Prostate gland (tissue), 2 donors: ENCODE results near the gene PTPRT. TPM values are rescaled to one million over a fixed set of nuclear protein-coding genes. Genes with fewer than 3 reads are reported as not detected.

ENCODE experiments used
- DNase-seq: peaks from one replicate; pipeline ENCODE4 v3.0.0-alpha.2; 2019; ENCODE audit warnings: low spot score
- H3K27ac ChIP-seq, 2 donors: fragments of 200-600 bp; sonication (generic); 2 replicates each; pipeline ENCODE4 v1.5.1; 2017 to 2019
- H3K27me3 ChIP-seq: fragments of 200-600 bp; sonication (generic); replicated peaks from 2 replicates; pipeline ENCODE4 v1.5.1; 2019; ENCODE audit not compliant: insufficient read depth
- H3K36me3 ChIP-seq, 2 donors: fragments of 200-600 bp; sonication (generic); 1 replicate in 1 of 2; 2 replicates in 1 of 2; pipeline versions ENCODE4 v1.5.1 to v1.8.1; 2017 to 2019
- H3K4me1 ChIP-seq: fragments of 200-600 bp; sonication (generic); replicated peaks from 2 replicates; pipeline ENCODE4 v1.5.1; 2019
- H3K4me3 ChIP-seq, 2 donors: fragments of 200-600 bp; sonication (generic); 2 replicates each; pipeline ENCODE4 v1.5.1; 2017 to 2019
- H3K9me3 ChIP-seq: fragments of 200-600 bp; sonication (generic); 2 replicates; pipeline ENCODE4 v1.5.1; 2017
- POLR2A ChIP-seq: fragments of 450-650 bp; IDR thresholded peaks from one replicate; pipeline ENCODE4 v1.6.1; 2016; ENCODE audit warnings: antibody characterized with exemption, mild to moderate bottlenecking
- POLR2AphosphoS5 ChIP-seq: sonication (generic); formaldehyde crosslinking; IDR thresholded peaks from one replicate; pipeline ENCODE4 v1.6.1; 2017; ENCODE audit warnings: antibody characterized with exemption
- WGBS: methylation state at CpG from one replicate; pipeline ENCODE4 v1.1.5; 2018; 5-methylcytosine and 5-hydroxymethylcytosine counted together
- intact Hi-C: fragments of 100-400 bp; cut with DNase I; formaldehyde crosslinking; loops from one replicate; pipeline ENCODE4 v1.14.2; 2022
- total RNA-seq, 2 donors: library from RNA; depleted of rRNA; stranded (reverse); fragments of >200 nt; gene quantifications; one replicate each; pipeline ENCODE4 v1.1.0, GENCODE V29; 2016
- TF ChIP-seq, protein P1 (sequence below), 4 experiments: fragments of 200-600 bp in 2 of 4; fragments of 450-650 bp in 2 of 4; sonication (generic) in 2 of 4; IDR thresholded peaks; 1 replicate in 3 of 4; 2 replicates in 1 of 4; pipeline ENCODE4 v1.5.1; 2016 to 2019; ENCODE audit warnings: antibody characterized with exemption in 4 of 4, mild to moderate bottlenecking in 2 of 4, moderate library complexity in 2 of 4

The PTPRT gene
- total RNA-seq, 2 donors from 2014 or later: 1.5 to 3.5 TPM

DNA sequence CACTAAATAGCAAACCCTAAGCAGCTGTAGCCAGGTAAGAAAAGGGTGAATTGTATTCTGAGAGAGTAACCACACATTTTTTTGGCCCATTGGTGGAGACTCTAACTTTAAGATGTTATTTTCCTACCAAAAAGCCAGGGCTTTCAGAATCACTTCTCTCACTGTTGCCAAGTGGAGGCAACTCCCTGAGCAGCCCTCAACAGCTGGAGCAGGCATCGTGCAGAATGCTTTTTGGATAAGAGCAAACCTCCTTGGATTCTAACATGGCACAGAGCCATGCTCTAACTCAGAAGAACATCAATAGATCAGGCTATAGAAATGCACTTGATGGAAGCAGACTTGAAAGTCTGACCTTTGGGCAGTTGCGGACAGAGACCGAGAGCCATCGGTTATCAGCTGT, 849.3 kb downstream of the PTPRT start:
- H3K36me3 ChIP-seq: no peaks in the 10 kb centered on the region
- no peak for TF ChIP-seq POLR2A
- TF ChIP-seq, protein P1, sequence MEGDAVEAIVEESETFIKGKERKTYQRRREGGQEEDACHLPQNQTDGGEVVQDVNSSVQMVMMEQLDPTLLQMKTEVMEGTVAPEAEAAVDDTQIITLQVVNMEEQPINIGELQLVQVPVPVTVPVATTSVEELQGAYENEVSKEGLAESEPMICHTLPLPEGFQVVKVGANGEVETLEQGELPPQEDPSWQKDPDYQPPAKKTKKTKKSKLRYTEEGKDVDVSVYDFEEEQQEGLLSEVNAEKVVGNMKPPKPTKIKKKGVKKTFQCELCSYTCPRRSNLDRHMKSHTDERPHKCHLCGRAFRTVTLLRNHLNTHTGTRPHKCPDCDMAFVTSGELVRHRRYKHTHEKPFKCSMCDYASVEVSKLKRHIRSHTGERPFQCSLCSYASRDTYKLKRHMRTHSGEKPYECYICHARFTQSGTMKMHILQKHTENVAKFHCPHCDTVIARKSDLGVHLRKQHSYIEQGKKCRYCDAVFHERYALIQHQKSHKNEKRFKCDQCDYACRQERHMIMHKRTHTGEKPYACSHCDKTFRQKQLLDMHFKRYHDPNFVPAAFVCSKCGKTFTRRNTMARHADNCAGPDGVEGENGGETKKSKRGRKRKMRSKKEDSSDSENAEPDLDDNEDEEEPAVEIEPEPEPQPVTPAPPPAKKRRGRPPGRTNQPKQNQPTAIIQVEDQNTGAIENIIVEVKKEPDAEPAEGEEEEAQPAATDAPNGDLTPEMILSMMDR (IDR thresholded peaks at IDR 0.05): no peak
- TF ChIP-seq POLR2AphosphoS5: no peak
- no peaks in the 10 kb centered on the region for H3K9me3 ChIP-seq
- H3K27ac ChIP-seq: no peak overlapping the region
- intact Hi-C loops: no loop called here
- H3K4me3 ChIP-seq: no peak overlapping the region
- DNase-seq: no peak
- H3K27me3 ChIP-seq: no peaks in the 10 kb centered on the region
- WGBS: 75% methylated on average over 4 of the region's 4 CpGs
- no peaks in the 10 kb centered on the region for H3K4me1 ChIP-seq

DNA sequence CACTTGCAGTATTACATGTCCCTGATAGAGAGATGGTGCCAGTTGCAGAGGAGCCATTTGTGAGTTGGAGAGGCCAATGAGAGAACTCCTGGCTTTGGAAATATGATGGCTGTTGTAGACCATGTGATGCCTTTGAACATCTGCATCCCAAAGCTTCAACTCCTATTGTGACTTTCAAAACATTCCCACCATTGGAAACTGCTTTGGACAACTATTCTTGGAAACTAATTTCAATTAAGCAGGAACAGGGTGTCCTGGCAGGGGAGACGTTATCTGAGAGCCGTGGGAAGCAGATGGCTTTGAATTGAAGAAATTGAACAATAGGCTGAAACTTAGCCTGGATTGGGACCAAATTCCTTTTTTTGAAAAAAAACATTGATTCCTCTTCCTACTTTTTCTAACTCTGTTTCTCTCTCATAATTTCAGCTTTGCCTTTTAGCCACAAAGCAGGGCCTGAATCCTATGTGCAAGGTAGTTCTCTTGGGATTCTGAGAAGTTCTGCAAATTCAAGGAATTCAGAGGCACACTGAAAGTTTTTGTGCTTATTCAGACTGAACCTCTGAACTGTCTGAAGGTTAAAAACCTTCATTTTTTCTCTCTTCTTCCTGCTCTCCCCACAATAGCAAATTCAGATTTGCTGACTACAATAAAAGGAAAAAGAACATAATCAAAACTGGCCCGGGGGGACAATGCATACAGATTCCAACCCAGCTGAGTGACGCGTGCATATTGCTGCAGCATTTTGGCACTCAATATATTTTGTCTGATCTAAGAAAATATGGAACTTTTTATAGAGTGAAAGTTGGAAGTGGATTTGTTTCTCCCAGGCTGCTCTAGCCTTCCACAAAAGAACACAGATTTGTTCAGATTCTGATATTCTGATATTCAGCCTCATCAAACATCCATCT, 851.2 kb downstream of the PTPRT start:
- WGBS: 28% methylated on average over 5 of the region's 5 CpGs
- DNase-seq: no peak
- no peaks in the 10 kb centered on the region for H3K36me3 ChIP-seq
- no peak overlapping the region for H3K4me3 ChIP-seq
- no peak overlapping the region for H3K27ac ChIP-seq
- intact Hi-C loops: no loop called here
- TF ChIP-seq POLR2AphosphoS5 (peak; percentile 18), POLR2A (no peak)
- no peaks in the 10 kb centered on the region for H3K4me1 ChIP-seq
- no peaks in the 10 kb centered on the region for H3K9me3 ChIP-seq
- no peaks in the 10 kb centered on the region for H3K27me3 ChIP-seq

DNA sequence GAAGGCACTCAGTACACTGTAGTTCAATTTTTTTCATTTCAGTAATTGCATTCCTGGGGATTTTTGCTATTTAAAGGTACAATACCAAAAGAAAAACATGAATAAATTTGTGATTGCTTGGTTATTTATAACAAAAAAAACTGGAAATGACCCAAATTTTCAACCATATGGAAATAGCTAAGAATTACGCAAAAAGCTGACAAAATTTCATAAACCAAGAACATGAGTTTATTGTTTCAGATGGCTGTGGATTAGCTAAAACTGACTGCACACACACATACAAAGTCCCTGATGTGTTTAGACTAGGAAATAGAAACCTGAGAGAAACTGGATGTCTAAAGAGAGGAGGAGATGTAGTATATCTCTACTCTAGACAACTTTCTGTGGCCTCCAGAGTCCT, 853.1 kb downstream of the PTPRT start:
- H3K4me3 ChIP-seq: no peak overlapping the region
- no peaks in the 10 kb centered on the region for H3K4me1 ChIP-seq
- WGBS: 79% methylated on average over 1 of the region's 1 CpG
- H3K9me3 ChIP-seq: no peaks in the 10 kb centered on the region
- H3K27ac ChIP-seq: no peak overlapping the region
- intact Hi-C loops: no loop called here
- no peaks in the 10 kb centered on the region for H3K36me3 ChIP-seq
- DNase-seq: no peak
- no peaks in the 10 kb centered on the region for H3K27me3 ChIP-seq
- TF ChIP-seq POLR2A (no peak), POLR2AphosphoS5 (no peak)
- TF ChIP-seq, protein P1 (IDR thresholded peaks at IDR 0.05): no peak

DNA sequence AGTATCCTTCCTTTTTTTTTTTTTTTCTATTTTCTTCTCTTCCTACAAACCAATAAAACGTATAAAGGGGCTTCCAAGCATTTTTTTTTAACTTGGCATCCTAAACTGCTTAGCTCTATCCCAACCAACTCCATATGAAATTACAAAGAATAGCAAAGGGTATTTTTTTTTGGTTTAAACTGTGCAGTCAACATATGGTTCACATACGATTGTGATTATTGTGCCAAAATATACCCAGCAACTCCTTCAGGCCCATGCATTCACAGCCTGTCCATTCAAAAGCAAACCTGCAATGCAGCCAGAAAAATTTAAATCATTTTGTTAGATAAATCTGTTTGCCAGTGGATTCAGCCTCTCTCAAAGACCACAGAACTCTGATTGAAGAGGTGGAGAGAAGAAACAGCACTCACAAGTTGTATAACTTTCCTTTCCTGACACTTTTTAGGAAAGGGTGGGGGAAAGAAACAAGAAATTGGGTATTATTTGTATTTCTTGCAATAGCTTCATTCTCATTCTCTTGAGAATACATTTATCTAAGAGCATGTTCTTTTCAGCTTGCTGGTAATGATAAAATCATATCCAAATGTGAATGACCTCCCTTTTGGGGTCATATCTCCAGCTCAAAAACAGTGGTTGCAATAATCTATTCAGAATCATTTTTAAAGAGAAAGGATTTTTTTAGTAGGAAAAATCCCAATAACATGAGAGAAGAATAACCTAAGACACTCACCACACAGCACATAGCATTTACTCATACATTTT, 870.3 kb downstream of the PTPRT start:
- no peak overlapping the region for H3K4me3 ChIP-seq
- 58% methylated on average over 2 of the region's 2 CpGs for WGBS
- DNase-seq: no peak
- H3K27ac ChIP-seq: no peak overlapping the region
- H3K27me3 ChIP-seq: no peaks in the 10 kb centered on the region
- no peaks in the 10 kb centered on the region for H3K9me3 ChIP-seq
- intact Hi-C loops: no loop called here
- no peaks in the 10 kb centered on the region for H3K36me3 ChIP-seq
- H3K4me1 ChIP-seq: no peaks in the 10 kb centered on the region
- no peak for TF ChIP-seq POLR2A

DNA sequence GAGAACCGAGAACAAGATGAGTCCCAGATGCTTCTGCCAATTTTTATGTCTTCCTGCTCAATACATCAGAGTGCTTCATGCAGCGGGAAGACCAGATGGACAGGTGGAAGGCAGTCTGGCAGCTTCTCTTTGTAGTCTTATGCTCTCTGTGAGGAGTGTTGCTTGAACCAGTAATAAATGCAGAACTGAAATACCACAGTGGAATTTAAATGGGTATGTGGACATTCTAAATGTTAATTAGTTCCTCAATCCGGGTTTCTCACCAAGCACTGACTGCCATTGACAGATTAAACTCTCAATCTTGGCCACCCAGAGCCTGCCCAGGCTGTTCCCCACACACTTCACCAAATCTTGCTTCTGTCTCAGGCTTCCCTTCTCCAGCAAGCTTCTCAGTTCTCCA, 876.0 kb downstream of the PTPRT start:
- no peak for DNase-seq
- TF ChIP-seq, protein P1 (IDR thresholded peaks at IDR 0.05): no peak
- TF ChIP-seq POLR2A (no peak), POLR2AphosphoS5 (no peak)
- WGBS: 79% methylated on average over 3 of the region's 3 CpGs

More for the DNA sequence above, 876.0 kb downstream of the PTPRT start:
- Histone ChIP-seq H3K9me3 (no peaks in the 10 kb centered on the region), H3K36me3 (no peaks in the 10 kb centered on the region), H3K27ac (no peak overlapping the region), H3K4me1 (no peaks in the 10 kb centered on the region), H3K4me3 (no peak overlapping the region), H3K27me3 (no peaks in the 10 kb centered on the region)
- intact Hi-C loops: no loop called here
